ENCODE measurements around the gene CSKMT.

GRCh38 chr11:62713343-62713742, 48.2 kb downstream of the CSKMT start:
- TF ChIP-seq CTCF (optimal IDR thresholded peaks at IDR 0.05 in 1 of 3, IDR thresholded peaks at IDR 0.05 in 1 of 3, conservative IDR thresholded peaks at IDR 0.05 in 1 of 3; ENCODE audit: extremely low read depth in 1 of 3, insufficient read depth in 2 of 3, low read length in 3 of 3) = no peak
- TF ChIP-seq EZH2 (IDR thresholded peaks at IDR 0.05; ENCODE audit: low read length) = no peak

All from keratinocyte (primary cell).